ENCODE data around the gene GRIN3A. TPM values are rescaled to one million over a fixed set of nuclear protein-coding genes. Genes with fewer than 3 reads are reported as not detected.
A peak's percentile ranks its signal among the peaks of the same experiment; 100 is the strongest.

The GRIN3A gene
- polyA plus RNA-seq, 1 of the 3 experiments (the other 2 are of a cell fraction), result not detected

GRCh38 chr9:101706261-101706798 is 32.1 kb downstream of the GRIN3A start (continued):
- TF ChIP-seq JUND (IDR thresholded peaks at IDR 0.05), result no peak
- no peak for TF ChIP-seq TEAD4 (IDR thresholded peaks at IDR 0.05; ENCODE audit: borderline replicate concordance, insufficient read depth)
- no peak for TF ChIP-seq RCOR1 (IDR thresholded peaks at IDR 0.05; ENCODE audit: low read length)
- no peak for TF ChIP-seq EP300 (IDR thresholded peaks at IDR 0.05; ENCODE audit: borderline replicate concordance in 1 of 2, low read depth in 1 of 2, low read length in 1 of 2)
- no peak for TF ChIP-seq FOXJ3 (CRISPR knock-in tag; IDR thresholded peaks at IDR 0.05)
- TF ChIP-seq YY1 (IDR thresholded peaks at IDR 0.05; ENCODE audit: low read depth), result no peak
- no peak for TF ChIP-seq FOXM1 (IDR thresholded peaks at IDR 0.05; ENCODE audit: low read depth)
- TF ChIP-seq NFIC (IDR thresholded peaks at IDR 0.05; ENCODE audit: borderline replicate concordance), result no peak
- no peak for TF ChIP-seq RAD21 (IDR thresholded peaks at IDR 0.05; ENCODE audit: low read length)

GRCh38 chr9:101705135-101705661 is 33.2 kb downstream of the GRIN3A start:
- Histone ChIP-seq H3K79me2 (ENCODE audit: insufficient read depth) (no peaks in the 10 kb centered on the region), H3K27me3 (ENCODE audit: insufficient read depth) (no peaks in the 10 kb centered on the region), H2AFZ (ENCODE audit: low read depth) (0 out of 2 replicates have a peak overlapping the region, but pooled peaks have one; percentile 46), H3K9me3 (no peaks in the 10 kb centered on the region), H3K4me3 (ENCODE audit: low read depth in 2 of 2, low read length in 1 of 2) (no peak overlapping the region), H3K9ac (no peak overlapping the region), H4K20me1 (ENCODE audit: insufficient read depth) (no peaks in the 10 kb centered on the region), H3K9me2 (no peaks in the 10 kb centered on the region; the same call in 1 of the 2 replicates), H3F3A (replicated peaks; ENCODE audit: insufficient read depth) (no peaks in the 10 kb centered on the region), H3K27ac (ENCODE audit: low read depth in 2 of 2, low read length in 1 of 2) (no peak overlapping the region), H3K4me1 (ENCODE audit: control insufficient read depth in 1 of 2, insufficient read depth in 2 of 2, low read depth in 1 of 2, low read length in 1 of 2) (no peaks in the 10 kb centered on the region; a peak in 2 of 4 replicates), H3K36me3 (replicated peaks in 1 of 2; ENCODE audit: control insufficient read depth in 1 of 2, insufficient read depth in 2 of 2, low read length in 1 of 2) (no peaks in the 10 kb centered on the region), H3K4me2 (no peak overlapping the region)
- no peak for DNase-seq
- WGBS (ENCODE audit: low lambda C conversion rate), result 34% methylated on average over 21 of the region's 21 CpGs
- ChIA-PET POLR2A (no interaction called here), CTCF (no interaction called here)
- TF ChIP-seq EZH2phosphoT487 (IDR thresholded peaks at IDR 0.05; ENCODE audit: borderline replicate concordance, low read depth) (no peak), POLR2AphosphoS5 (IDR thresholded peaks at IDR 0.05; ENCODE audit: low read depth, low read length) (no peak), FOSL2 (IDR thresholded peaks at IDR 0.05; ENCODE audit: borderline replicate concordance, low read depth) (no peak), USF1 (IDR thresholded peaks at IDR 0.05; ENCODE audit: borderline replicate concordance, low read depth) (no peak), ZBTB33 (IDR thresholded peaks at IDR 0.05; ENCODE audit: borderline replicate concordance, low read depth) (no peak), TEAD4 (IDR thresholded peaks at IDR 0.05; ENCODE audit: borderline replicate concordance, insufficient read depth) (no peak)
